HCT116 (cell line): ENCODE results near the gene PLD5. TPM values are rescaled to one million over a fixed set of nuclear protein-coding genes. Genes with fewer than 3 reads are reported as not detected.

Source experiments
- ATAC-seq: fragments of 200-7000 bp; cut with Tn5 transposase; 2 replicates; pipeline ENCODE4 v1.9.1; 2020; ENCODE audit warnings: mild to moderate bottlenecking, moderate library complexity
- BruUV-seq: library from RNA; stranded (reverse); fragments of 400-500 nt; replicated peaks from 2 replicates; lab custom pipeline; 2021; lab: Mats Ljungman, UMichigan
- CTCF ChIA-PET: fragments of 300-600 bp; sonication (Branson Sonifier 250); formaldehyde crosslinking; loops from one replicate; lab custom pipeline; 2021; ENCODE audit warnings: antibody characterized with exemption; lab: Charles Lee
- POLR2A ChIA-PET: fragments of 300-600, 350-600 bp; sonication (Branson Sonifier 250); formaldehyde crosslinking; loops from one replicate; lab custom pipeline; 2021; ENCODE audit warnings: antibody characterized with exemption; lab: Charles Lee
- RAD21 ChIA-PET, 2 experiments: fragments of 300-600 bp; sonication (Branson Sonifier 250); formaldehyde crosslinking; loops; one replicate each; lab custom pipeline; 2023; ENCODE audit warnings: low total read pairs in 2 of 2; ENCODE audit not compliant: uncharacterized antibody in 2 of 2, unreplicated experiment in 2 of 2, low non-redundant PET in 1 of 2; lab: Charles Lee
- DNase-seq: peaks from one replicate; pipeline ENCODE4 v3.0.0-alpha.2; 2010; ENCODE audit warnings: low read depth, low spot score
- H2AFZ ChIP-seq: fragments of 200-600 bp; shearing (Covaris generic), sonication (generic); 2 replicates; pipeline ENCODE4 v1.6.1; 2017; ENCODE audit warnings: low read depth, mixed run types, mixed read lengths, antibody characterized with exemption, low read length; ENCODE audit not compliant: poor library complexity, severe bottlenecking
- H3K27ac ChIP-seq: 2 replicates; pipeline ENCODE4 v1.5.1; 2012; ENCODE audit warnings: low read depth, low read length
- H3K27me3 ChIP-seq: fragments of 200-600 bp; sonication (generic); 2 replicates; pipeline ENCODE4 v1.6.1; 2016; ENCODE audit warnings: mixed run types, low read length, mixed read lengths; ENCODE audit not compliant: insufficient read depth
- H3K36me3 ChIP-seq, 2 experiments: fragments of 200-500 bp in 1 of 2; fragments of 200-600 bp in 1 of 2; sonication (Bioruptor generic) in 1 of 2; sonication (generic) in 1 of 2; 2 replicates each; pipeline versions ENCODE4 v1.5.1 to v1.6.1; 2014 to 2016; ENCODE audit warnings: low read length in 2 of 2, inconsistent platforms in 1 of 2, mixed read lengths in 1 of 2, mixed run types in 1 of 2; ENCODE audit not compliant: insufficient read depth in 2 of 2, control insufficient read depth in 1 of 2
- H3K4me1 ChIP-seq, 2 experiments: fragments of 200-600 bp in 1 of 2; sonication (generic) in 1 of 2; 2 replicates each; pipeline versions ENCODE4 v1.5.1 to v1.6.1; 2012 to 2017; ENCODE audit warnings: low read length in 2 of 2, inconsistent platforms in 1 of 2, mild to moderate bottlenecking in 1 of 2, mixed read lengths in 1 of 2, mixed run types in 1 of 2, moderate library complexity in 1 of 2; ENCODE audit not compliant: insufficient read depth in 2 of 2, control insufficient read depth in 1 of 2
- H3K4me2 ChIP-seq: fragments of 200-600 bp; sonication (generic); 2 replicates; pipeline ENCODE4 v1.6.1; 2017; ENCODE audit warnings: mixed run types, low read length, mixed read lengths
- H3K4me3 ChIP-seq, 2 experiments: fragments of 200-600 bp in 1 of 2; sonication (generic) in 1 of 2; replicated peaks in 1 of 2; 2 replicates each; pipeline ENCODE4 v1.5.1; 2011 to 2016; ENCODE audit warnings: low read length in 2 of 2, control low read depth in 1 of 2, low read depth in 1 of 2, mild to moderate bottlenecking in 1 of 2, mixed read lengths in 1 of 2, mixed run types in 1 of 2
- H3K79me2 ChIP-seq: fragments of 200-600 bp; sonication (generic); 2 replicates; pipeline ENCODE4 v1.6.1; 2017; ENCODE audit warnings: mild to moderate bottlenecking, mixed run types, low read length, moderate library complexity, mixed read lengths; ENCODE audit not compliant: insufficient read depth
- H3K9ac ChIP-seq: fragments of 200-600 bp; sonication (generic); 2 replicates; pipeline ENCODE4 v1.6.1; 2016; ENCODE audit warnings: low read length, mixed read lengths
- H3K9me2 ChIP-seq: fragments of 200-600 bp; sonication (generic), shearing (Covaris generic); 2 replicates; pipeline ENCODE4 v1.6.1; 2017; ENCODE audit warnings: mixed run types, mild to moderate bottlenecking, moderate library complexity; ENCODE audit not compliant: insufficient read depth
- H3K9me3 ChIP-seq, 2 experiments: fragments of 200-500 bp in 1 of 2; fragments of 200-600 bp in 1 of 2; sonication (Bioruptor generic) in 1 of 2; sonication (generic) in 1 of 2; 2 replicates each; pipeline ENCODE4 v1.6.1; 2014 to 2017; ENCODE audit warnings: low read length in 2 of 2, mixed read lengths in 2 of 2, inconsistent platforms in 1 of 2, low read depth in 1 of 2, mild to moderate bottlenecking in 1 of 2, mixed run types in 1 of 2, moderate library complexity in 1 of 2; ENCODE audit not compliant: control insufficient read depth in 1 of 2, insufficient read depth in 1 of 2
- H4K20me1 ChIP-seq: fragments of 200-600 bp; sonication (generic), shearing (Covaris generic); 2 replicates; pipeline ENCODE4 v1.6.1; 2017; ENCODE audit warnings: mixed run types, mild to moderate bottlenecking, moderate library complexity; ENCODE audit not compliant: insufficient read depth
- CBX3 ChIP-seq: IDR thresholded peaks from 2 replicates; pipeline ENCODE4 v1.6.1; 2012; ENCODE audit warnings: low read depth
- CEBPB ChIP-seq: IDR thresholded peaks from 2 replicates; pipeline ENCODE4 v1.6.1; 2012; ENCODE audit warnings: low read depth
- ELF1 ChIP-seq: IDR thresholded peaks from 2 replicates; pipeline ENCODE4 v1.6.1; 2012; ENCODE audit warnings: low read depth, borderline replicate concordance
- EZH2 ChIP-seq: fragments of 200-600 bp; sonication (generic); IDR thresholded peaks from 2 replicates; pipeline ENCODE4 v1.6.1; 2017; ENCODE audit warnings: antibody characterized with exemption, mixed run types
- JUND ChIP-seq: IDR thresholded peaks from 2 replicates; pipeline ENCODE4 v1.6.1; 2012
- POLR2A ChIP-seq: IDR thresholded peaks from 2 replicates; pipeline ENCODE4 v1.7.0; 2011; ENCODE audit warnings: borderline replicate concordance; ENCODE audit not compliant: insufficient read depth, insufficient read length; ENCODE audit errors: extremely low read depth
- RAD21 ChIP-seq: IDR thresholded peaks from 2 replicates; pipeline ENCODE4 v1.6.1; 2012; ENCODE audit warnings: low read depth, mild to moderate bottlenecking
- TCF7L2 ChIP-seq: IDR thresholded peaks from 2 replicates; pipeline ENCODE4 v1.7.0; 2011; ENCODE audit warnings: borderline replicate concordance, inconsistent platforms; ENCODE audit not compliant: insufficient read depth, insufficient read length; ENCODE audit errors: extremely low read depth
- ZNF274 ChIP-seq: fragments of 200-500 bp; sonication (Bioruptor generic); IDR thresholded peaks from 2 replicates; pipeline ENCODE4 v1.6.1; 2014; ENCODE audit warnings: mild to moderate bottlenecking, low read depth, low read length, inconsistent platforms
- intact Hi-C: fragments of 100-400 bp; cut with micrococcal nuclease; formaldehyde crosslinking; loops from 2 replicates; pipeline ENCODE4 v1.10.0; 2022
- total RNA-seq: library from RNA; stranded (reverse); gene quantifications from one replicate; pipeline ENCODE4 v1.2.1, GENCODE V29; 2021; ENCODE audit not compliant: unreplicated experiment
- TF ChIP-seq, protein P1 (sequence below): IDR thresholded peaks from 2 replicates; pipeline ENCODE4 v1.6.1; 2012; ENCODE audit warnings: low read depth
- TF ChIP-seq, protein P2 (sequence below), 3 experiments: fragments of 200-600 bp in 1 of 3; sonication (generic) in 1 of 3; IDR thresholded peaks in 2 of 3; conservative IDR thresholded peaks in 1 of 3; 2 replicates each; pipeline ENCODE4 v1.5.1; 2012 to 2017; ENCODE audit warnings: low read depth in 2 of 3, low read length in 2 of 3, antibody characterized with exemption in 1 of 3, borderline replicate concordance in 1 of 3, control low read depth in 1 of 3, mild to moderate bottlenecking in 1 of 3, mixed read lengths in 1 of 3, mixed run types in 1 of 3, moderate library complexity in 1 of 3; ENCODE audit not compliant: insufficient read depth in 1 of 3
- TF ChIP-seq, protein P3 (sequence below): IDR thresholded peaks from 2 replicates; pipeline ENCODE4 v1.6.1; 2012

The PLD5 gene
- total RNA-seq, 1 experiment from 2014 or later = not detected

DNA sequence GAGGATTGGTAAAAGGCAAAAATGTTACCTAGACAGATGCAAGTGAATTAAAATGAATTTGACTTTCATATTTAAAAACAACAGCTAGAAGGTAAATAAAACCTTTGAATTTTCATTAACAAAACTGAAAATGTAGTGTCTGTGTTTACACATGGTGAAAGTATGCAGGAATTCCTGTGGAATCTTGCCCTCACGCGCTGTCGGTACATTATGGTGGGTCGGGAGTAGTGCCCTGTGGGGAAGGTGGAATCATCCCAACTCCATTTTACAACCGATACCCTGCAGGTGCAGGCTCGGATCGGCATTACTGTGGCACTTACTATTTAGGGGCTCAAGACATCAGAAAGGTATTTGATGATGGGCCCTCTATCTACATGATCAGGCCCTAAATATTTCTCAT, 328.4 kb downstream of the PLD5 start (continued):
- TF ChIP-seq, protein P1, sequence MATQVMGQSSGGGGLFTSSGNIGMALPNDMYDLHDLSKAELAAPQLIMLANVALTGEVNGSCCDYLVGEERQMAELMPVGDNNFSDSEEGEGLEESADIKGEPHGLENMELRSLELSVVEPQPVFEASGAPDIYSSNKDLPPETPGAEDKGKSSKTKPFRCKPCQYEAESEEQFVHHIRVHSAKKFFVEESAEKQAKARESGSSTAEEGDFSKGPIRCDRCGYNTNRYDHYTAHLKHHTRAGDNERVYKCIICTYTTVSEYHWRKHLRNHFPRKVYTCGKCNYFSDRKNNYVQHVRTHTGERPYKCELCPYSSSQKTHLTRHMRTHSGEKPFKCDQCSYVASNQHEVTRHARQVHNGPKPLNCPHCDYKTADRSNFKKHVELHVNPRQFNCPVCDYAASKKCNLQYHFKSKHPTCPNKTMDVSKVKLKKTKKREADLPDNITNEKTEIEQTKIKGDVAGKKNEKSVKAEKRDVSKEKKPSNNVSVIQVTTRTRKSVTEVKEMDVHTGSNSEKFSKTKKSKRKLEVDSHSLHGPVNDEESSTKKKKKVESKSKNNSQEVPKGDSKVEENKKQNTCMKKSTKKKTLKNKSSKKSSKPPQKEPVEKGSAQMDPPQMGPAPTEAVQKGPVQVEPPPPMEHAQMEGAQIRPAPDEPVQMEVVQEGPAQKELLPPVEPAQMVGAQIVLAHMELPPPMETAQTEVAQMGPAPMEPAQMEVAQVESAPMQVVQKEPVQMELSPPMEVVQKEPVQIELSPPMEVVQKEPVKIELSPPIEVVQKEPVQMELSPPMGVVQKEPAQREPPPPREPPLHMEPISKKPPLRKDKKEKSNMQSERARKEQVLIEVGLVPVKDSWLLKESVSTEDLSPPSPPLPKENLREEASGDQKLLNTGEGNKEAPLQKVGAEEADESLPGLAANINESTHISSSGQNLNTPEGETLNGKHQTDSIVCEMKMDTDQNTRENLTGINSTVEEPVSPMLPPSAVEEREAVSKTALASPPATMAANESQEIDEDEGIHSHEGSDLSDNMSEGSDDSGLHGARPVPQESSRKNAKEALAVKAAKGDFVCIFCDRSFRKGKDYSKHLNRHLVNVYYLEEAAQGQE = no peak
- no peak for TF ChIP-seq CBX3
- TF ChIP-seq RAD21 = no peak
- TF ChIP-seq ZNF274 = no peak
- no peak for TF ChIP-seq POLR2A
- TF ChIP-seq, all 23 proteins: peak for 0

DNA sequence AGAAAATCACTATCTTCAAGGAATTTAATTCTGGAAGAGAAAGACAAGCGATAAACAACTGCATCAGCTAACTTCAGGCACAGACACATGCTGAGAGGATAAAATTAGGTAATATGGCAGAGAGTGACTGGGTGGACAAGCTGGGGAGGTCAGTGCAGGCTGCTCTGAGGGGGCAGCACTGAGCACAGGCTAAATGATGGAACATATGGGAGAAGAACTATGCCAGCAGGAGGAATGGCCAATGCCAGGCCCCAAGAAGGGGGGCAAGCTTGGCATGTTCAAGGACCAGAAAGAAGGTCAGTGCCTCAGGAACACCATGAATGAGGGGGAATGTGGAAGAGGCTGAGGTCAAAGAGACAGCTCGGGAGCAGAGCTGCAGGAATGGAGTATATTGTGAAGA, 334.9 kb downstream of the PLD5 start:
- Histone ChIP-seq H3K4me1 (no peaks in the 10 kb centered on the region), H2AFZ (no peak overlapping the region), H3K27ac (no peak overlapping the region), H3K27me3 (0 out of 2 replicates have a peak, but pooled peaks cover 6% of the 10 kb centered on the region), H4K20me1 (no peaks in the 10 kb centered on the region), H3K9me2 (no peaks in the 10 kb centered on the region)
- RAD21 ChIA-PET = no interaction called here
- TF ChIP-seq ELF1 = no peak
- TF ChIP-seq EZH2 = no peak
- TF ChIP-seq JUND = no peak
- TF ChIP-seq, protein P2, sequence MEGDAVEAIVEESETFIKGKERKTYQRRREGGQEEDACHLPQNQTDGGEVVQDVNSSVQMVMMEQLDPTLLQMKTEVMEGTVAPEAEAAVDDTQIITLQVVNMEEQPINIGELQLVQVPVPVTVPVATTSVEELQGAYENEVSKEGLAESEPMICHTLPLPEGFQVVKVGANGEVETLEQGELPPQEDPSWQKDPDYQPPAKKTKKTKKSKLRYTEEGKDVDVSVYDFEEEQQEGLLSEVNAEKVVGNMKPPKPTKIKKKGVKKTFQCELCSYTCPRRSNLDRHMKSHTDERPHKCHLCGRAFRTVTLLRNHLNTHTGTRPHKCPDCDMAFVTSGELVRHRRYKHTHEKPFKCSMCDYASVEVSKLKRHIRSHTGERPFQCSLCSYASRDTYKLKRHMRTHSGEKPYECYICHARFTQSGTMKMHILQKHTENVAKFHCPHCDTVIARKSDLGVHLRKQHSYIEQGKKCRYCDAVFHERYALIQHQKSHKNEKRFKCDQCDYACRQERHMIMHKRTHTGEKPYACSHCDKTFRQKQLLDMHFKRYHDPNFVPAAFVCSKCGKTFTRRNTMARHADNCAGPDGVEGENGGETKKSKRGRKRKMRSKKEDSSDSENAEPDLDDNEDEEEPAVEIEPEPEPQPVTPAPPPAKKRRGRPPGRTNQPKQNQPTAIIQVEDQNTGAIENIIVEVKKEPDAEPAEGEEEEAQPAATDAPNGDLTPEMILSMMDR (IDR thresholded peaks at IDR 0.05 in 2 of 3, conservative IDR thresholded peaks at IDR 0.05 in 1 of 3; ENCODE audit: borderline replicate concordance in 1 of 3, insufficient read depth in 1 of 3, low read depth in 2 of 3, low read length in 2 of 3) = peak in 2 of 3 experiments; percentile 46 to 57; a peak in 4 of 6 replicates
- no peak for TF ChIP-seq CEBPB
- TF ChIP-seq, protein P3, sequence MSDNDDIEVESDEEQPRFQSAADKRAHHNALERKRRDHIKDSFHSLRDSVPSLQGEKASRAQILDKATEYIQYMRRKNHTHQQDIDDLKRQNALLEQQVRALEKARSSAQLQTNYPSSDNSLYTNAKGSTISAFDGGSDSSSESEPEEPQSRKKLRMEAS = no peak
- TF ChIP-seq TCF7L2 = no peak
- no peak for TF ChIP-seq POLR2A
- TF ChIP-seq, all 23 proteins: peak for 1
- Histone ChIP-seq H3K4me3 (no peak overlapping the region), H3K9me3 (no peaks in the 10 kb centered on the region), H3K79me2 (no peaks in the 10 kb centered on the region), H3K36me3 (no peaks in the 10 kb centered on the region), H3K4me2 (no peak overlapping the region), H3K9ac (no peak overlapping the region)
- DNase-seq = no peak
- intact Hi-C loops = no loop called here
- BruUV-seq = no TSS peak
- CTCF ChIA-PET = no interaction called here
- POLR2A ChIA-PET = no interaction called here
- peak; percentile 75 for ATAC-seq
